Measurements from ENCODE around the gene PSMB3. TPM values are rescaled to one million over a fixed set of nuclear protein-coding genes. Genes with fewer than 3 reads are reported as not detected.
"Not testable (repeated sequence)": the region's sequence is repeated elsewhere in the genome, so short reads cannot be mapped to it uniquely, and the experiment has no call there.

PSMB3 gene
- total RNA-seq, 1 experiment from 2014 or later, result 479 TPM

DNA sequence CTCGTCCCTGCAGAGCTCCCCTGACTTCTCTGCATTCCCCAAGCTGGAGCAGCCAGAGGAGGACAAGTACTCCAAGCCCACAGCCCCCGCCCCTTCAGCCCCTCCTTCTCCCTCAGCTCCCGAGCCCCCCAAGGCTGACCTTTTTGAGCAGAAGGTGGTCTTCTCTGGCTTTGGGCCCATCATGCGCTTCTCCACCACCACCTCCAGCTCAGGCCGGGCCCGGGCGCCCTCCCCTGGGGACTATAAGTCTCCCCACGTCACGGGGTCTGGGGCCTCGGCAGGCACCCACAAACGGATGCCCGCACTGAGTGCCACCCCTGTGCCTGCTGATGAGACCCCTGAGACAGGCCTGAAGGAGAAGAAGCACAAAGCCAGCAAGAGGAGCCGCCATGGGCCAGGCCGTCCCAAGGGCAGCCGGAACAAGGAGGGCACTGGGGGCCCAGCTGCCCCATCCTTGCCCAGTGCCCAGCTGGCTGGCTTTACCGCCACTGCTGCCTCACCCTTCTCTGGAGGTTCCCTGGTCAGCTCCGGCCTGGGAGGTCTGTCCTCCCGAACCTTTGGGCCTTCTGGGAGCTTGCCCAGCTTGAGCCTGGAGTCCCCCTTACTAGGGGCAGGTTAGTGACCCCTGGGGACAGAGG, 36.1 kb upstream of the PSMB3 start:
- no peak for DNase-seq (ENCODE audit: low read depth)

DNA sequence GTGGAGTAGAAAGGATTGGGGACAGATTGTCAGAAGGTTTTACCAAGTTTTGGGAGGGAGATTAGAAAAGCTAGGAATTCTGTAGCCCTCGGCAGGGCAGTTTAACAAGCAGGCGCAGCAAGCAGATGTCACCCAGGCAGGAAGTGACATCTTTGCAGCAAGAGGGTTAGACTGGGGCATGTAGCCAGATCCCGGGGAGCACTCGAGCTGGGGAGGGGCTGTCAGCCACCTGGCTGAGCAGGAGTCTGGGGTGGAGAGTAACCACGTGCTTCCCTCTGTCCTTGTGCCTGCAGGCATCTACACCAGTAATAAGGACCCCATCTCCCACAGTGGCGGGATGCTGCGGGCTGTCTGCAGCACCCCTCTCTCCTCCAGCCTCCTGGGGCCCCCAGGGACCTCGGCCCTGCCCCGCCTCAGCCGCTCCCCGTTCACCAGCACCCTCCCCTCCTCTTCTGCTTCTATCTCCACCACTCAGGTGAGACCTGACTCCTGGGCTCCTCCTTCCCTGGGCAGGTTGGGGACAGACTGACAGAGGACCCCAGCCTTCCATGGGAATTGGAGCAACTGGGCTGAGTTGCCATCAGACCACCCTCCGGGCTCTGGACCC, 35.3 kb upstream of the PSMB3 start:
- no peak for DNase-seq (ENCODE audit: low read depth)

DNA sequence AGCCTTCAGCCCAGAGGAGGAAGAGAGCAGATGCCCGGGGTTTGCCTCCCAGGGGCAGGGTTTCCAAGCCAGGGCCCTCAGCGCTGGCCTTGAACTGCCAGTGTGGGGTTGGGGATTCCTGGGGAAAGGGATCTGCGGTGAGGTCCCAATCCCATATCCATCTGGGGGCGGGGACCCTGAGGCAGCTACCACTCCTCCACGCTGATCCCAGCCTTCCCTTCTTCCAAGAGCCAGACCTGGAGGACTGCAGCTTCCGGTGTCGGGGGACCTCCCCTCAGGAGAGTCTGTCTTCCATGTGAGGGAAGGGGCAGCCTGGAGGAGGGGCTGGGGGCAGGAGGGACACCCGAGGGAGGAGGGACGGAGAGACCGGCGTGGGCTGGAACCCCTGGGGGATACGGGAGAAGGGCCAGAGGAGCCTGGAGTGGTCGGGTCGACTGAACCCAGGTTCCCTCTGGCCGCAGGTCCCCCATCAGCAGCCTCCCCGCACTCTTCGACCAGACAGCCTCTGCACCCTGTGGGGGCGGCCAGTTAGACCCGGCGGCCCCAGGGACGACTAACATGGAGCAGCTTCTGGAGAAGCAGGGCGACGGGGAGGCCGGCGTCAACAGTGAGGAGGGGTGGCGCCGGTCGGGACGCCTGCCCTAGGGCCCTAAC, 33.1 kb upstream of the PSMB3 start:
- no peak for DNase-seq (ENCODE audit: low read depth)

DNA sequence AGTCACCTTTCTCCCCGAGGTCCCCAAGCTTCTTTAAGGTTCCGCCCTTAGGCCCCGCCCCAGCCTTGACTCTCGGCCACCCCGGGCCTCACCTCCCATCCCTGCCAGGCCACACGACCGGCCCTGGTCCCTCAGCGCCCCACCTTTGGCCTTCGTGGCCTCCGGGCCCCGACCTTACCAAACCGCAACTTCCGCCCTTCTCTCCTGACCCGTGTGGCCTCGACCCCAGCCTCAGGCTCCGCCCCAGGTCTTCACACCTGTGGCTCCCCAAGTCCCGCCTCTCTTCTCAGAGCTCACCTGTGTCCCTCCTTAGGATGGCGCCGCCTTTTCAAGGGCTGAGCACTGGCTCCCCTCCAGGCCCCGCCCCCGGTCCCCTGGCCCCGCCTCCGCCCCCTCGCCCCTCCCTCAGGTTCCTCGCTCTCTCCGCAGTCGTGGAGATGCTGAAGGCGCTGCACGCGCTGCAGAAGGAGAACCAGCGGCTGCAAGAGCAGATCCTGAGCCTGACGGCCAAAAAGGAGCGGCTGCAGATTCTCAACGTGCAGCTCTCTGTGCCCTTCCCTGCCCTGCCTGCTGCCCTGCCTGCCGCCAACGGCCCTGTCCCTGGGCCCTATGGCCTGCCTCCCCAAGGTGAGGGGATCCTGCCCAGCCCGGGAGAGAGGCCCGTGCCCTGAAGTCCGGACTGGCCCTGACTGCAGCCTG, 32.4 kb upstream of the PSMB3 start:
- no peak for DNase-seq (ENCODE audit: low read depth)

DNA sequence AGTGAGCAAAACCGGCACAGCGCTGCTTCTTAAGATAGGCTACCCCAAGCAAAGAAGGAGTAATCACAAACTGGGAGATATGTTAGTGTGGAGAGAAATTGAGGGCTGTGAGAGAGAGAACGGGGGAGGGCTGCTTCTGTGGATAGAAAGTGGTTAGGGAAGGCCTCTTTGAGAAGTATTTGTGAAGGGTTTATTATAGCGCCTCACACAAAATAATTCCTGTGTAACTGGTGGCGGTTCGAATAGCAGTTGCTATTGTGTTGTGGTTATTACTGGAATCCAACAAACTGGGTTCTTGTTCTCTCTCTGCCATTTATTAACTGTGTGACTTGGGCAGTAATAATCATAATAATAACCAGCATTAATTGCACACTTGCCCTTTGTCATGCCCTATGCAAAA, 31.6 kb upstream of the PSMB3 start:
- no peak for DNase-seq (ENCODE audit: low read depth)

DNA sequence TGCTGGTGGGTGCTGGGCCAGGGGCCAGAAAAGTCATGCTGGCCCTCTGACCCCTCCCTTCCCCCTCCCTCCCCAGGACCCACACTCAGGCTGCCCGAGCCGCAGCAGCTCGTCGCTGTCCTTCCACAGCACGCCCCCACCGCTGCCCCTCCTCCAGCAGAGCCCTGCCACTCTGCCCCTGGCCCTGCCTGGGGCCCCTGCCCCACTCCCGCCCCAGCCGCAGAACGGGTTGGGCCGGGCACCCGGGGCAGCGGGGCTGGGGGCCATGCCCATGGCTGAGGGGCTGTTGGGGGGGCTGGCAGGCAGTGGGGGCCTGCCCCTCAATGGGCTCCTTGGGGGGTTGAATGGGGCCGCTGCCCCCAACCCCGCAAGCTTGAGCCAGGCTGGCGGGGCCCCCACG, 30.7 kb upstream of the PSMB3 start:
- no peak for DNase-seq (ENCODE audit: low read depth)

DNA sequence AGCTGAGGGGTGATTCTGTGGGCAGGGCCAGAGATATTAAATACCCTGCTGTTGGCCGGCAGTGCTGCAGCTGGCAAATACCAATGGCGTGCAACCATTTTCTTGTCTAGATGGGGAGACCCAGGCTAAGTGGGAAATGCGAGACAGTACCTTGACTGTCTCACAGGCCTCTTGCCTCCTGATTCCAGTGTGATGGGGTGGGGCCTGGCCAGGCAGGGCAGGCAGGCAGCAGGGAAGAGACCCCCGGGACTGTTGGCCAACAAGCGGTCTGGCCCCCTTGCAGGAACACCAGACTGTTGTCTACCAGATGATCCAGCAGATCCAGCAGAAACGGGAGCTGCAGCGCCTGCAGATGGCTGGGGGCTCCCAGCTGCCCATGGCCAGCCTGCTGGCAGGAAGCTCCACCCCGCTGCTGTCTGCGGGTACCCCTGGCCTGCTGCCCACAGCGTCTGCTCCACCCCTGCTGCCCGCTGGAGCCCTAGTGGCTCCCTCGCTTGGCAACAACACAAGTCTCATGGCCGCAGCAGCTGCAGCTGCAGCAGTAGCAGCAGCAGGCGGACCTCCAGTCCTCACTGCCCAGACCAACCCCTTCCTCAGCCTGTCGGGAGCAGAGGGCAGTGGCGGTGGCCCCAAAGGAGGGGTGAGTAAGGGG, 28.1 kb upstream of the PSMB3 start:
- DNase-seq (ENCODE audit: low read depth), result no peak

DNA sequence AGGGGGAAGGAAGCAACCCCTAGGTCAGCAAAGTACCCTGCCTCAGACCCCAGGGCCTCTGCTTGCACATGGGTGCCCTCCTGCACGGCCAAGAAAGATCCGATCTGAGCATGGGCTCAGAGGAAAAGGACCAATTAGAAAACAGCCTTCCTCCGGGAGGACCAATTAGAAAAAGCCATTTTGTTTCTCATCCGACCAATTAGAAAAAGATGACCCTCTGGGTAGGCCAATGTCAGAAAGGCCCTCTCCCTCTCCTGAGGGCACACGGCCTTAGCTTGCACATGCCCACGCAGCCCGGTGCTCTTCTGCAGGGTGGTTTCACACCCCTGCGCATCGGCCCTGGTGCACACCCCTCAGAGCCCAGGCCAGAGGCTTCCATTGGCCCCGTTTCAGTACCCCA, 27.5 kb upstream of the PSMB3 start:
- no peak for DNase-seq (ENCODE audit: low read depth)

DNA sequence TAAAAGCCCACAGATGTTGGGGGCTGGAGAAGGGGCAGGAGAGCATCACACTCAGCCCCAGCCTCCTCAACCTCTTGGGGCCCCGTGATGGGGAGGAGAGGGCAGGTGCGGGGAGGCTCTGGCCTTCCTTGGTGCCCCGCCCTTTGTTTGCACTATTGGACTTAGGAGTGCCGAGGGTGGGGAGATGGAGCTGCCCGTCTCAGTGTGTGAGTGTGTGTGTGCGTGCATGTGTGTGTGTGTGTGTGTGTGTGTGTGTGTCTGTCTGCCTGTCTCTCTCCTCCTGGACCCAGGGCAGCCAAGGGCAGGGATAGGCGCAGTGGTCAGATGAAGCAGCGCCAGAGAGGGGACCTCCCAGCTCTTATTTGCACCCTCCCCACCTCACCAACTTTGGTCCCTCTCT, 26.4 kb upstream of the PSMB3 start:
- DNase-seq (ENCODE audit: low read depth), result not testable (repeated sequence)

DNA sequence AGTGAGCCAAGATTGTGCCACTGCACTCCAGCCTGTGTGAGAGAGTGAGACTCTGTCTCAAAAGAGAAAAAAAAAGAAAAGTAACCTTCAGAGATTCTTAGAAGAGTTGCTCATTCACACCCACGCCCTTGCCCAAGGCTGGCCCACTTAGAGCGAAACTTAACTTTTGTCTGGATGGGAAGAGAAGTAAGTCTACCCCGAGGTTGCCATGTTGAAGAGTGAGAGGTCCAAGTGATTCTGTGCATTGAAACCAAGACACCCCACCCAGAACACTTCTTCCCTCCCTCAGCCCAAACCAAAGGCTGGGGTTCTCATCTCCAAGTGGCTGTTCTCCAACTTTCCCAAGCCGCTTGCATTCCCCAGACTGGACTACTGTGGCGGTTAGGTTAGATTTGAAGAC, 24.8 kb upstream of the PSMB3 start:
- DNase-seq (ENCODE audit: low read depth), result no peak

DNA sequence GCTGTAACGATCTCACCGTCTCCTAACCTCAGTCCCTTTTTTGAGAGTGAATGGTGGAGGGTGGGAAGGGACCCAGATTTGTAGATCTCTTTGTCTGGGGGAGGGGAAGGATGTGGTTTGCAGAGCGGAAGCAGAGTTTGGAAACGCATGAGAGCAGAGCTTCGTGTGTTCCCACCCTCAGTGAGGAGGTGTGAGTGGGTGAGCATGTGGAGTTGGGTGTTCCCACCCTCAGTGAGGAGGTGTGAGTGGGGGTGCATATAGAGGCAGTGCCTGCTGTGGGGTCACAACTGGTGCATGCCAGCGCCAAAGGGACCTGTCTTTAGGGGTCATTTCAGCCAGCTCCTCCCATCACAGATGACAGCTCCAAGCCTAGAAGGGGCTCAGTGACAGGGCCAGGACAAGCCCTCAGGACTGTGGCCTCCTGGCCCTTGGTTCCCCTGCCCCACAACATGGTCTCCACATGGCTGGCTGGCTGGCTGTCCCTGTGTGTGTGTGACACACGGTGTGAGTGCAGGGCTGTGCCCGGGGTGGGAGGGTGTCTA, 24.2 kb upstream of the PSMB3 start:
- DNase-seq (ENCODE audit: low read depth), result no peak

DNA sequence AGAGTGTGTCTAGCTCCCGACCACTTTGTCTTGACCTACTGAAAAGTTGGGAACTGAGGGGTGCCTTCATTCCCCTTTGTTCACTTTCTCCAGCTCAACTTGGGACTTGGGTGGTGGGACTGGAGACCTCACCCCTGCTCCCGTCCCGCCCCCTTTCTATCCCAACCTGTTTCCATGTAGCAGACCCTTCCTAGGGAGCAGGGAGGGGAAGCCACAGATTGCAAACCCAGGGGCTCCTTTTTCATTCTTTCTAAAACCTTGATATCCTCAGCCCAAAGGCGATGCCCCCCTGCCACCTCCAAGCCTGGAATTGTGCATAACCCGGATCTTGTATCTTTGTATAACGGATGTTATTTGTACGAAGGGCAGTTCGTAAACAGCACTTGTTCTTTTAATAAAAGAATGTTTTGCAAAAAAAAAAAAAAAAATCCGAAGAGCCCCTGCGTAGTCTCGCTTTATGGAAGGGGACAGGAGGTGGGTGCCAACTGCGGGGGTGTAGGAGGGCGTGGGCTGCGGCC, 23.1 kb upstream of the PSMB3 start:
- no peak for DNase-seq (ENCODE audit: low read depth)

DNA sequence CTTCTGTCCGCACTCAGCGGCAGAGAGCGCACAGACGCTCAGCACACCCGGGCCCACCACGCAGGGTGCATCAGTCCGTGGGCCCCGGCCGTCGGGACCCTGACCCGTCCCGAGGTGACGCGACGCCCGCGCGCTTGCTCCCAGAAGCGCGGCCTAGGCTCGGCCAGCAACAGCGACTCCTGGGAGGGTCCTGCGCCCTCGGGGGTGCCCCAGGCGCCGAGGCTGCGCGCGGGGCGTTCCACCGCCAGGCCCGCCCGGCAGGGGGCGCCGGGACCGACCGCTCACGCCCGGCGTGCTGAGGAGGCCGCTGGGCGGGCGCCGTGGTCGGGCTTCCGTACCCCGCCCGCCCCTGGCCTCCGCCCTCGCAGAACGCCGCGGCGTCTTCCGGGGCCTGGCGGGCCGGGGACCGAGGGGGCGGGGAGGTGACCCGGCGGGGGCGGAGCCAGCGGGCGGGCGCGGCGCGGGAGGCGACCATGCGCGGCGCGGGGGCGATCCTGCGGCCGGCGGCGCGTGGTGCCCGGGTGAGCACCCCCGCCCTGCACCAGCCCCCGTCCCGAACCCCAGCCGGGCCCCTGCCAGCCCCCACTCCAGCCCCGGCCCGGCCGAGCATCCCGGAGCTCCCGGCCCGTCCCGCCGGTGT, 22.5 kb upstream of the PSMB3 start, which contains the start of gene CISD3:
CISD3 (plus strand) TSS at position 456 of the 640 bp plus-strand sequence; CDS start at position 474, 18 bp downstream.
- peak; percentile 82 for DNase-seq (ENCODE audit: low read depth)

DNA sequence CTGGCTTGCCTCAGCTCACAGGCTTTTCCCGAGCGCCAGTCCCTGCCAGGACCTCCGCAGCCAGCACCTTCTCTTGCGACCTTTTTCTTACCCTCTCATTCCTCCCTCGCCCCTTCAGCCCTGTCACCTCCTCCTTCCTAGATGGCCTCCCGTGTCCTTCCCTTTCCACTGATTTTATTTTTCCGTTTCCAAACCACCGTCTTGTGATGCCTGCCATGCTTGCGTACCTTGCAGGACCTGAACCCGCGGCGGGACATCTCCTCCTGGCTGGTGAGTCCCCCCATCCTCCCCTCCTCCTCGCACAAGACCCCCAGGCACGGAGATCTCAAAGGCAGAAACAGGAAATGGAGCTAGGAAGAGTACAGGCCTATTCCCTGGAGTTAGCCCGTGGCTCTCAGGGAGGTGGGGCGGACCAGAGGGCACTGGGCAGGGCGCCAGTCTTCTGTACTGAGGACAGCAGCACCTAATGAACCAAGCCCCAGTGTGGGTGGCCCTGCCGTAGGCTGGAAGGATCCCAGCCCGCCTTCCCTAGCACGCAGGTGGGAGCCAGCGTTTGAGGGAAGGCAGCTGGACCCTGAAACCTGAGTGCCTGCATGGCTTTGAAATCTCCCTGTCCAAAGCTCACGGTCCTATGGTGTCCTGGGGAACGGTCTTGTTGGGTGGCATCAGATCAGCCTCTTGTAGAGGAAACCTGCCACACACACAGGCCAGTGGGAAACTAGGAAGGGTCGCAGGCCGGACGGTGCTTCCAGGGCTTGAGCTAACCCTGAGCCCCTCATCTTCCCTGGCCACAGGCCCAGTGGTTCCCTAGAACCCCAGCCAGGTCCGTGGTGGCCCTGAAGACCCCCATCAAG, 21.8 kb upstream of the PSMB3 start:
- peak; percentile 71 for DNase-seq (ENCODE audit: low read depth)

DNA sequence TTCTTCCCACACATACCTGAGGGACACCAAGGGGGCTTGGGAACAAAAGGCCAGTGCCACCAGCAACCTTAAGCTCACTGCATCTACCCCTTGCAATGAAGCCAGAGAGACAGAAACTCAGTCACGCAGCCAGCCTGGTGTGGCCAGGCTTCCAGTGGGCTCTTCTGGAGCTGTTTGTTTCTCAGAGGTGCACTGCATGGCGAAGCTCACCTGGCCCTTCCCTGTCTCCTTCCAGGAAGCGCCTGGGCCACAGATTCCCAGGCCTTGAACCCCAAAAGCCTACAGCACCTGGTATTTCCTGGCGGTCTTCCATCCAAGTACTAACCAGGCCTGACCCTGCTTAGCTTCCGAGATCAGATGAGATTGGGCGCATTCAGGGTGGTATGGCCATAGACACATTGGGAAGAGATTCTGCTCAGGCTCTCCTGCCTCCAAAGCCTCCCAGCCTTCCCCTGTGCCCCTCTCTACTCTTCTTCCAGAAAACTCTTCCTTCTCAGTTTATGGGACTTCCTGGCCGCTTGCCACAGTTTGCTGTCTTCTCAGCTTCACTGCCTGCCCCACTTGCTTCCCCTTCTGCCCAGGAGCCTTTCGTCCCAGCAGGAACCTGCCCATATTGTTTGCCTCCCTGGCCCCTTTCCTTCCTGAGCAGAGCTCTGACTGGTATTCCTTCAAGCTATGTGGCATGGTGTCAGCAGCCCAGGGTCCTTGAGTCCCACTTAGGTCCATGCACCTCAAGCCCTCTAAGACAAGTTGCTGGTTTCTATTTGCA, 20.8 kb upstream of the PSMB3 start:
- no peak for DNase-seq (ENCODE audit: low read depth)

DNA sequence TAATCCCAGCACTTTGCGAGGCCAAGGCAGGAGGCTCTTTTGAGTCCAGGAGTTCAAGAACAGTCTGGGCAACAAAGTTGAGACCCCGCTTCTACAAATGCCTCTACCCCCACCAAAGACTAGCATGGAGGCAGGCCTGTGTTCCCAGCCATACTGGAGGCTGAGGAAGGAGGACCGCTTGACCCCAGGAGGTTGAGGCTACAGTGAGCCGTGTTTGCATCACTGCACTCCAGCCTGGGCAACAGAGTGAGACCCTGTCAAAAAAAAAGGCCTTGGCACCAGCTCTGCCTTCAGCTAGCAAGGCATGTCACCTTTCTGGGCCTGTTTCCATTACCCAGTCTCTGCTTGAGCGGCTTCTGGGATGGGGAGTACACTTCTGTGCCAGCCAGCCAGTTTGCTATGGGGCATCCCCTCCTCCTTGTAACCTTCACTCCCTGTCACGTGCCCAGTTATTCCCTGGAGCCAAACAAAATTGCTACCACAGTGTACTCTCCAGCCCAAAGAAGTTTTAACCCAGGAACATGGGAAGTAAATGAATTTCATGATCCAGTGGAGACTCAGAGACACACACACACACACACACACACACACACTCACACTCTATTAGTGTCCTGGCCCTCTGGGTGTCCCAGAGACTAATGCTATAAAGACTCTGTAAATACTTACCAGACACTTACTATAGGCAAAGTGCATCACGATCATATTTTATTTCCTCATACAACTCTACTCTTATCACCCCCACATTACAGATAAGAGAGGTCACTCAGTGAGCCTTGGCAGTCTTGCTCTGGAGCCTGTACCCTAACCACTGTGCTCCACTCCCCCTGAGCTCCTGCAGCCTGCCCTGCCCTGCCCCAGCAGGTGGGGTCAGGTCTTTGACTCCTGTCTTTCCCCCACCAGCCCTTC, 19.9 kb upstream of the PSMB3 start:
- DNase-seq (ENCODE audit: low read depth), result no peak

DNA sequence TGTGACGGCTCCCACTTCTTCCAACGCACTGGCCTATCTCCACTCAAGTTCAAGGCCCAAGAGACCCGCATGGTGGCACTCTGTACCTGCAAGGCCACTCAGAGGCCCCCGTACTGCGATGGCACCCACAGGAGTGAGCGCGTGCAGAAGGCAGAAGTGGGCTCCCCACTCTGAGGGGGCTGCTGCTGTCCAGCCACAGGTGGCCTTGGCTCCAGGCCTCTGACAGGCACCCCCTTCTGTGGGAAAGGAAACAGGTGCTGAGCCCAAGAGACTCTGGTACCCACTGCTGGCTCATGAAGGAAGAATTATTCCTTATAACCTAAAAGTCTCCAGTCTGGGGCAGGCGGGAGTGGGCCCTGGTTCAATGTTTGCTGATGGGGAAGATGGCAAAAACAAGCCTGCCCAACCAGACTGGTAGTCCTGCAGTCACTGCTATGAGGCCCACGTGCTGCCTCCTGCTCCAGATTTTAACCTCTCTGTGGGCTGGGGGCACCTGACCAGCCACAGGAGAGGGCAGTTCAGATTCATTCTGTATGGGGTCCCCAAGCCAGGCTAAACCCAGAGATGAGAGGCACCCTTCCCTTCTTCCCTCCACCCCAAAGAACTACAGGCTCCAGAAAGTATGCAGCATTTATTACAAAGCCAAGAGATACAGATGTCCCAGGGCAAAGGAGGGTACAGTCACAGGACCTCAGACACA, 19.1 kb upstream of the PSMB3 start:
- DNase-seq (ENCODE audit: low read depth), result no peak

Measured in RPMI7951 (cell line).